HUES64 (cell line): ENCODE results near the gene ADARB2.

Source experiments
- H3K27ac ChIP-seq: 2 replicates; pipeline ENCODE4 v1.7.0; 2013; ENCODE audit warnings: low read depth, low read length, inconsistent platforms
- H3K27me3 ChIP-seq: 2 replicates; pipeline ENCODE4 v1.6.1; 2013; ENCODE audit warnings: mild to moderate bottlenecking, low read length; ENCODE audit not compliant: insufficient read depth
- H3K36me3 ChIP-seq: 2 replicates; pipeline ENCODE4 v1.6.1; 2013; ENCODE audit warnings: mild to moderate bottlenecking, low read length; ENCODE audit not compliant: insufficient read depth
- H3K4me1 ChIP-seq: 2 replicates; pipeline ENCODE4 v1.6.1; 2013; ENCODE audit warnings: mild to moderate bottlenecking, low read length, moderate library complexity; ENCODE audit not compliant: insufficient read depth
- H3K4me3 ChIP-seq: 2 replicates; pipeline ENCODE4 v1.5.1; 2013; ENCODE audit warnings: mild to moderate bottlenecking, low read length, moderate library complexity
- H3K9ac ChIP-seq: 2 replicates; pipeline ENCODE4 v1.6.1; 2013; ENCODE audit warnings: mild to moderate bottlenecking, low read depth, low read length
- H3K9me3 ChIP-seq: 2 replicates; pipeline ENCODE4 v1.6.1; 2013; ENCODE audit warnings: low read depth, low read length; ENCODE audit not compliant: insufficient read depth
- WGBS: fragments of 150-250, 120-280 bp; methylation state at CpG from one replicate; pipeline ENCODE4 v1.1.7; 2013; ENCODE audit warnings: missing lambda C conversion rate; 5-methylcytosine and 5-hydroxymethylcytosine counted together

ADARB2 gene

GRCh38 chr10:1412531-1413189 lies 324.7 kb downstream of the ADARB2 start:
- no peaks in the 10 kb centered on the region for H3K9me3 ChIP-seq
- H3K27me3 ChIP-seq: no peaks in the 10 kb centered on the region
- no peaks in the 10 kb centered on the region for H3K4me1 ChIP-seq
- no peak overlapping the region for H3K9ac ChIP-seq
- no peak overlapping the region for H3K27ac ChIP-seq
- H3K4me3 ChIP-seq: no peak overlapping the region
- H3K36me3 ChIP-seq: no peaks in the 10 kb centered on the region
- 85% methylated on average over 19 of the region's 19 CpGs for WGBS

DNA sequence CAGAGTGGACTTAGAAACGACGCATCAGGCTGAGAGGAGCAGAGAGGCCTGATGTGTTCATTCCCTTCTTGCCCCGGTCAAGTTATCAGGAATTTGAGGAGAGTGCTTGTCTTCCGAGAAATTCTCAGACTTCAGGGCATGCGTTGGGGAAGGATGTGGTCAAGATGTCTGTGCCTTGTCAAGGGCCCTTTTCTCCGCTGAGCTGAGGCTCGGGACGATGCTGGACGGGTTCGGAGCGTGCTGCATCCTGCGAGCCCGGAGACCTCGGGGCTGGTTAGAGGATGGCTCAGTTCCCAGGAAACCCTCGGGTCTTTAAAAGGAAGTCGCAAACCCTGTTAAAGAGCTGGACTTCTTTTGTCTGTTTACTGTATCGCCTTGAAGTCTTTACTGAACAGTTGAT lies 325.4 kb downstream of the ADARB2 start:
- 94% methylated on average over 16 of the region's 17 CpGs for WGBS
- no peaks in the 10 kb centered on the region for H3K27me3 ChIP-seq
- no peaks in the 10 kb centered on the region for H3K36me3 ChIP-seq
- H3K4me3 ChIP-seq: no peak overlapping the region
- H3K4me1 ChIP-seq: no peaks in the 10 kb centered on the region
- H3K9me3 ChIP-seq: no peaks in the 10 kb centered on the region
- no peak overlapping the region for H3K9ac ChIP-seq
- no peak overlapping the region for H3K27ac ChIP-seq

DNA sequence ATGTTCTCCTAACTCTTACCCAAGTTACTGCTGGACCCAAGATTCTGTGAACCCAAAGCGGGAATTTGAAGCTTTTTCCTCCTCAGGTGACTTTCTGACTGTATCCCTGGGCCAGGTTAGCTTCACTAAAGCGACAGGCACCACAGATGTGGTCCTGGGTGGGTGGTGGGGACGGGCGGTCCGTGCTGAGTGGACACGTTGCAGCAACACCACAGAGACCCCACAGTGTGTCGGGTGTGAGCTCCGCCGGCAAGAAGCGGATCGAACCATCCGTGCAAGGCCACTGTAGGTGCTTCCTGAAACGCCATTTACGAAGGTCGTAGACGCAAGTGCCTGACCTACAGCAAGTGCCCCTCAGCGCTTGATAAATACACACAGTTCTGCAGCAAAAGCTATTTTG lies 325.9 kb downstream of the ADARB2 start:
- H3K27ac ChIP-seq: no peak overlapping the region
- H3K9ac ChIP-seq: no peak overlapping the region
- H3K36me3 ChIP-seq: no peaks in the 10 kb centered on the region
- no peaks in the 10 kb centered on the region for H3K27me3 ChIP-seq
- no peaks in the 10 kb centered on the region for H3K9me3 ChIP-seq
- 88% methylated on average over 17 of the region's 17 CpGs for WGBS
- no peaks in the 10 kb centered on the region for H3K4me1 ChIP-seq
- H3K4me3 ChIP-seq: no peak overlapping the region

GRCh38 chr10:1410469-1411395 lies 326.6 kb downstream of the ADARB2 start:
- WGBS: 96% methylated on average over 33 of the region's 33 CpGs
- Histone ChIP-seq H3K36me3 (no peaks in the 10 kb centered on the region), H3K27ac (no peak overlapping the region), H3K4me3 (no peak overlapping the region), H3K4me1 (no peaks in the 10 kb centered on the region), H3K27me3 (no peaks in the 10 kb centered on the region), H3K9ac (no peak overlapping the region), H3K9me3 (no peaks in the 10 kb centered on the region)

DNA sequence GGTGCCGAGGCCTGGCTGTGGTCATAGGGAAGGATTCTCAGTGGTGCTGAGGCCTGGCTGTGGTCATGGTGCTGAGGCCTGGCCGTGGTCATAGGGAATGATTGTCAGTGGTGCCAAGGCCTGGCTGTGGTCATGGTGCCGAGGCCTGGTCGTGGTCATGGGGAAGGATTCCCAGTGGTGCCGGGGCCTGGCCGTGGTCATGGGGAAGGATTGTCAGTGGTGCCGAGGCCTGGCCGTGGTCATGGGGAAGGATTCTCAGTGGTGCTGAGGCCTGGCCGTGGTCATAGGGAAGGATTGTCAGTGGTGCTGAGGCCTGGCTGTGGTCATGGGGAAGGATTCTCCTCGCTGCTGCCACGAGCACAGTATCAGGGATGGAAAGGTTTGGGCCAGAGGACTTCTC lies 327.3 kb downstream of the ADARB2 start:
- Histone ChIP-seq H3K9ac (no peak overlapping the region), H3K27ac (no peak overlapping the region)
- WGBS: 96% methylated on average over 11 of the region's 11 CpGs

DNA sequence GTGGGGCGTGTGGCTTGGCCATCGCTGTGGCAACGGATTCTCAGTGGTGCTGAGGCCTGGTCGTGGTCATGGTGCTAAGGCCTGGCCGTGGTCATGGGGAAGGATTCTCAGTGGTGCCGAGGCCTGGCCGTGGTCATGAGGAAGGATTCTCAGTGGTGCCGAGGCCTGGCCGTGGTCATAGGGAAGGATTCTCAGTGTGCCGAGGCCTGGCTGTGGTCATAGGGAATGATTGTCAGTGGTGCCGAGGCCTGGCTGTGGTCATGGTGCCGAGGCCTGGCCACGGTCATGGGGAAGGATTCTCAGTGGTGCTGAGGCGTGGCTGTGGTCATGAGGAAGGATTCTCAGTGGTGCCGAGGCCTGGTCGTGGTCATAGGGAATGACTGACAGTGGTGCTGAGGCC lies 327.9 kb downstream of the ADARB2 start:
- H3K4me3 ChIP-seq: no peak overlapping the region
- 90% methylated on average over 16 of the region's 16 CpGs for WGBS
- H3K9ac ChIP-seq: no peak overlapping the region
- no peaks in the 10 kb centered on the region for H3K4me1 ChIP-seq
- H3K36me3 ChIP-seq: no peaks in the 10 kb centered on the region
- no peaks in the 10 kb centered on the region for H3K27me3 ChIP-seq
- H3K27ac ChIP-seq: no peak overlapping the region
- no peaks in the 10 kb centered on the region for H3K9me3 ChIP-seq

More for the DNA sequence above, 327.3 kb downstream of the ADARB2 start:
- no peaks in the 10 kb centered on the region for H3K4me1 ChIP-seq
- H3K27me3 ChIP-seq: no peaks in the 10 kb centered on the region
- H3K9me3 ChIP-seq: no peaks in the 10 kb centered on the region
- H3K4me3 ChIP-seq: no peak overlapping the region
- H3K36me3 ChIP-seq: no peaks in the 10 kb centered on the region

- WGBS: 87% methylated on average over 26 of the region's 26 CpGs
- Histone ChIP-seq H3K9me3 (no peaks in the 10 kb centered on the region), H3K27ac (no peak overlapping the region), H3K4me3 (no peak overlapping the region), H3K36me3 (no peaks in the 10 kb centered on the region), H3K27me3 (no peaks in the 10 kb centered on the region), H3K9ac (no peak overlapping the region), H3K4me1 (no peaks in the 10 kb centered on the region)
Measured at GRCh38 chr10:1408651-1409367, 328.5 kb downstream of the ADARB2 start.

DNA sequence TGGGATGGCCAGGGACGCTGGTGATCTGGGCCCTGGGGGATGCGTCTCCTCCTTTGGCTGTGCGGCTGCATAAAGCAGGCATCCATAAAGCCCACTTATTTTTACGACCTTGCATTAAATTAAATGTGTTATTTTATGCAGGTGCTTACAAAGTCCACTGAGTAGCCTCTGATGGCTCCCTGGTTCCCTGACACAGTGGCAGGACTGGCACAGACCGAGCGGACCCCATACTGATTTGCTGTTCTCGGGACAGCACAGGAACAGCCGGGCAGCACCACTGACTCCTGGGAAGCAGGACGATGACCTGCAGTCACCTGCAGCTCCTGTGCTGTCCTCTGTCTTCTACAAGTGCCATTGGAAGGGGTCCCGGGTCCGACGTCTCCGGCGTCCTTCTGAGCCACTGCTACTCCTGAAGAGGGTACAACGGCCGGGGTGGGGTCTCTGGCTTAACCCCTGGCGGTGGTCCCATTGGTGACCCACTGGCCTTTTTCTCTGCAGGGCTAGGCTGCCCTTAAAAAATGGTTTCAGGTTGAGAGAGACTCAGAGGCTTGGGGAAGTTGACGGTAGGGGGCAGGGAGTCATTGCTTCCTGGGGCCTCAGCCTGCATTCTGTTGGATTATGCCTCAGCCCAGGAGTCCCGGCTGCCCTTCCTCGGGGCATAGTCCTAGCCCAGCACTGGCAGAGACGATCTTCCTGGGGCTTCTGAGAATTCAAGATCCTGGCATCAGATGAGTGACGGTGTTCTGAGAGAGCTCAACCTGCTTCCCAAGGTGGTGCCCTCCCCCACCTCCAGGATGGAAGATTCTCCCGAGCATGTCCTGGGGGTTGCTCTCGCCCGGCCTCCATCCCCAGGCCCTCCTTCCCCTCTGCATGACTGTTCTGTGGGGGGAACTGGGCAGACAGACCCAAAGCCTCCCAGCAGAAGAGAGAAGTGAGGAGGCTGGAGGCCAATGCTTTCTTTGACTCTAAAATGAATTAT lies 330.1 kb downstream of the ADARB2 start:
- Histone ChIP-seq H3K27me3 (no peaks in the 10 kb centered on the region), H3K4me1 (no peaks in the 10 kb centered on the region), H3K4me3 (no peak overlapping the region), H3K36me3 (no peaks in the 10 kb centered on the region), H3K9ac (no peak overlapping the region), H3K9me3 (no peaks in the 10 kb centered on the region), H3K27ac (no peak overlapping the region)
- WGBS: 86% methylated on average over 25 of the region's 25 CpGs

DNA sequence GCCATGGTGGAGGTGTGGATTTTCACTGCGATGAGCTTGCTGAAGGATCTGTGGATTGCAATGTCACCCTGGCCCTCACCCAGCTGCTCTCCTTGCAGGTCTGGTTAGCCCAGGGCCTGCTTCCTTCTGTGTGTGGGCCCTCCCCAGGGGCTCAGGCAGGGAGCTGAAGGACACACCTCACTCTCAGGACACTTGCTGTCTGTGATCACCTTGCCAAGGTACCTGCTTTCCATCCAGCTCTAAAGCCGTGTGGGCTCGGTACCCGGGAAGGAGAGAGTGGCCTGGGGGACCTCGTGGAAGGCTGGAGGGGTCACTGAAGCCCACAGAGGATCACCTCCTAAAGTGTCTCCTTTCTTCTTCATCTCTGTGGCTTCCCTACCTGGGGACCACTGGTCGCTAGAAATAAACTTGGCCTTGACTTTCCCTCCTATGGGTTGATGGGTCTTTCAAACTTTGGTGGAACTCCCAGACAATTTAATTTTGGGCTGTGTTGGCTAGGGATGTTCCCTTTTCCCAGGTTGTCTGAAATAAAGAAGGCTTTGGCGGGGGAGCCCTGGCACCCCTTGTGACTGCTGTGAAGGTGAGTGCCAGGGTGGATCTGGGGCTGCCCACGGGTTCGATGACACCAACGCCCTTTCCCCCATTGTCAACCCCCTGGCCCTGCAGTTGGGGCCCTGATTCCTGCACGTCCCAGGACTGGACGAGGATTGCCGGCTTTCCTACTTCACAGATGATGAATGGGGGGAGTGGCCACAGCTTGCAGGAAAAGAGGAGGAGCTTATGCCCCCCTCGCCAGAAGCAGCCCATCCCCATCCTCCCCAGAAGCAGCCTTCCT lies 331.0 kb downstream of the ADARB2 start:
- WGBS: 90% methylated on average over 14 of the region's 14 CpGs

More for the DNA sequence above, 331.0 kb downstream of the ADARB2 start:
- no peaks in the 10 kb centered on the region for H3K4me1 ChIP-seq
- H3K9me3 ChIP-seq: no peaks in the 10 kb centered on the region
- H3K4me3 ChIP-seq: no peak overlapping the region
- H3K9ac ChIP-seq: no peak overlapping the region
- no peaks in the 10 kb centered on the region for H3K27me3 ChIP-seq
- no peaks in the 10 kb centered on the region for H3K36me3 ChIP-seq
- no peak overlapping the region for H3K27ac ChIP-seq
